ENCODE measurements around the gene SLITRK2. TPM values are rescaled to one million over a fixed set of nuclear protein-coding genes. Genes with fewer than 3 reads are reported as not detected.

Gene SLITRK2
- total RNA-seq, 2 donors from 2014 or later, result 0.05 to 0.40 TPM

- 95% methylated on average over 1 of the region's 1 CpG for WGBS
- no peak for TF ChIP-seq CTCF (IDR thresholded peaks at IDR 0.05)
- TF ChIP-seq POLR2A (IDR thresholded peaks at IDR 0.05), result no peak
- no peak for TF ChIP-seq POLR2AphosphoS5 (IDR thresholded peaks at IDR 0.05)
- Histone ChIP-seq H3K9me3 (no peaks in the 10 kb centered on the region), H3K36me3 (no peaks in the 10 kb centered on the region), H3K4me3 (no peak overlapping the region), H3K27me3 (replicated peaks; ENCODE audit: insufficient read depth) (no peaks in the 10 kb centered on the region), H3K4me1 (replicated peaks) (no peaks in the 10 kb centered on the region), H3K27ac (no peak overlapping the region)
- intact Hi-C loops (cut with DNase I), result no loop called here
- DNase-seq (ENCODE audit: low spot score), result no peak
Observed at GRCh38 chrX:145813081-145813480, 4.5 kb upstream of the SLITRK2 start.

GRCh38 chrX:145816601-145817315 is 871 bp upstream of the SLITRK2 start:
- Histone ChIP-seq H3K27ac (no peak overlapping the region), H3K4me1 (replicated peaks) (no peaks in the 10 kb centered on the region), H3K9me3 (no peaks in the 10 kb centered on the region), H3K4me3 (no peak overlapping the region), H3K27me3 (replicated peaks; ENCODE audit: insufficient read depth) (no peaks in the 10 kb centered on the region), H3K36me3 (no peaks in the 10 kb centered on the region)
- no peak for TF ChIP-seq POLR2AphosphoS5 (IDR thresholded peaks at IDR 0.05)
- TF ChIP-seq POLR2A (IDR thresholded peaks at IDR 0.05), result no peak
- WGBS, result 33% methylated on average over 19 of the region's 20 CpGs
- intact Hi-C loops (cut with DNase I), result no loop called here
- no peak for DNase-seq (ENCODE audit: low spot score)

GRCh38 chrX:145818186-145819113 is 821 bp downstream of the SLITRK2 start:
- DNase-seq (ENCODE audit: low spot score), result no peak
- no peaks in the 10 kb centered on the region for H3K27me3 ChIP-seq (replicated peaks; ENCODE audit: insufficient read depth)
- 4% methylated on average over 15 of the region's 70 CpGs for WGBS

GRCh38 chrX:145820825-145821224 is 3.2 kb downstream of the SLITRK2 start:
- no peak overlapping the region for H3K27ac ChIP-seq
- DNase-seq (ENCODE audit: low spot score), result no peak
- intact Hi-C loops (cut with DNase I), result loop anchor here (10.0 kb wide), 1 partner anchor 374 kb away; no protein-coding TSS in a partner anchor
- no peaks in the 10 kb centered on the region for H3K9me3 ChIP-seq
- WGBS, result 71% methylated on average over 1 of the region's 1 CpG
- H3K4me3 ChIP-seq, result no peak overlapping the region
- no peaks in the 10 kb centered on the region for H3K27me3 ChIP-seq (replicated peaks; ENCODE audit: insufficient read depth)
- H3K4me1 ChIP-seq (replicated peaks), result no peaks in the 10 kb centered on the region
- TF ChIP-seq CTCF (IDR thresholded peaks at IDR 0.05) (no peak), POLR2AphosphoS5 (IDR thresholded peaks at IDR 0.05) (no peak), POLR2A (IDR thresholded peaks at IDR 0.05) (no peak)
- no peaks in the 10 kb centered on the region for H3K36me3 ChIP-seq

More at GRCh38 chrX:145818186-145819113, 821 bp downstream of the SLITRK2 start:
- Histone ChIP-seq H3K4me3 (no peak overlapping the region), H3K4me1 (replicated peaks) (no peaks in the 10 kb centered on the region), H3K9me3 (no peaks in the 10 kb centered on the region), H3K27ac (no peak overlapping the region), H3K36me3 (no peaks in the 10 kb centered on the region)
- intact Hi-C loops (cut with DNase I), result no loop called here
- TF ChIP-seq POLR2A (IDR thresholded peaks at IDR 0.05), result no peak
- TF ChIP-seq POLR2AphosphoS5 (IDR thresholded peaks at IDR 0.05), result no peak
- no peak for TF ChIP-seq CTCF (IDR thresholded peaks at IDR 0.05)

GRCh38 chrX:145821291-145821897 is 3.8 kb downstream of the SLITRK2 start:
- WGBS, result 4% methylated on average over 4 of the region's 30 CpGs
- no peaks in the 10 kb centered on the region for H3K27me3 ChIP-seq (replicated peaks; ENCODE audit: insufficient read depth)
- H3K4me1 ChIP-seq (replicated peaks), result no peaks in the 10 kb centered on the region
- no peak overlapping the region for H3K27ac ChIP-seq
- no peak for TF ChIP-seq POLR2A (IDR thresholded peaks at IDR 0.05)
- no peak for TF ChIP-seq POLR2AphosphoS5 (IDR thresholded peaks at IDR 0.05)
- TF ChIP-seq CTCF (IDR thresholded peaks at IDR 0.05), result no peak
- no peak overlapping the region for H3K4me3 ChIP-seq
- H3K36me3 ChIP-seq, result no peaks in the 10 kb centered on the region
- H3K9me3 ChIP-seq, result no peaks in the 10 kb centered on the region
- intact Hi-C loops (cut with DNase I), result loop anchor here (10.0 kb wide), 1 partner anchor 373 kb away; no protein-coding TSS in a partner anchor
- DNase-seq (ENCODE audit: low spot score), result no peak
